SH-SY5Y (cell line): ENCODE data around the gene DLGAP4.

ENCODE experiments used
- GATA2 ChIP-seq: IDR thresholded peaks from 2 replicates; pipeline ENCODE4 v1.6.1; 2011; ENCODE audit warnings: mild to moderate bottlenecking, low read depth, low read length
- GATA3 ChIP-seq: IDR thresholded peaks from 2 replicates; pipeline ENCODE4 v1.6.1; 2011; ENCODE audit warnings: low read depth, mild to moderate bottlenecking, low read length, moderate library complexity

GRCh38 chr20:36528875-36529417, 222.8 kb downstream of the DLGAP4 start:
- no peak for TF ChIP-seq GATA2
- TF ChIP-seq GATA3 = no peak
